GM19328 (cell line): ENCODE measurements around the gene HAND2.

Source experiments
- ATAC-seq: cut with Tn5 transposase; IDR thresholded peaks from one replicate; pipeline ENCODE4 v1.9.1; 2021; ENCODE audit warnings: mild to moderate bottlenecking, moderate library complexity; ENCODE audit not compliant: unreplicated experiment

HAND2 gene

DNA sequence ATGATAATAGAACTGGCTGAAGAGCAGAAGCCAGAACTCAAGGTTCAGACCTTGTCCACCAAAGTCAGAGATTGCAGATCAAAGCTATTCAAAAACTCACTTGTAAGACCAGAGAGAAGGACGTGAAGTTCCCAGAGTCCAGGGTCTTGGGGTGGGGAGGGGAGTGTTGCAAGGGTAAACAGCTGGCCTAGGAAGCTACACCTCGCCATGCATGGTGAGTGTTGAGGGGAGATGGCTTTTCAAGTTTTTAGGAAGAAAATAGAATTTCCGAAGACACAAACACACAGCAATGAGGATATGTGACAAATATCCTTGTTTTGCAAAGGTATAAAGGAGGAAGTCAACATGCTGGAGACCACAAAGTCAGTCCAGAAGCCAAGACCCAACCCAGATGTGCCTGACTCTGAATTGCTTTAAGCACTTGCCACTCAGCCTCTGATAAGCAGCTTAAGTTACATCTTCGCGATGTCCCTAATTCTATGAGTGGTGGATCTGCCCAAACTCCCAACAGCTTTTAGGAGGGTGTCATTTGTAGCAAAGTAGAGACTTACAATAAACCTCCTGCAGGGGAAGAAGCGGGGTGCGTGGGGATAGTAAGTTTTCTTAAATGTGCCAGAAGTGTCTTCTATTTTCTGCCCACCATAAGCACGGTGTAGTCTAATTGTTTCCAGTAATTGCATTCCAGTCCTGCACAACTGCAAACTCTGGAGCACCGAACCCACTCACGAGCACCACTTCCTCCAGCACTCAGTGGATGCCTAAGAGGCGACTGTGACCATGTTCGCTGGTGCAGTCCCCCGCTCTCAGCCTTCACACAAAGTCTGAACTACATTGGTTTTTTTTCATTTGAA lies 26.5 kb downstream of the HAND2 start:
- no peak for ATAC-seq

DNA sequence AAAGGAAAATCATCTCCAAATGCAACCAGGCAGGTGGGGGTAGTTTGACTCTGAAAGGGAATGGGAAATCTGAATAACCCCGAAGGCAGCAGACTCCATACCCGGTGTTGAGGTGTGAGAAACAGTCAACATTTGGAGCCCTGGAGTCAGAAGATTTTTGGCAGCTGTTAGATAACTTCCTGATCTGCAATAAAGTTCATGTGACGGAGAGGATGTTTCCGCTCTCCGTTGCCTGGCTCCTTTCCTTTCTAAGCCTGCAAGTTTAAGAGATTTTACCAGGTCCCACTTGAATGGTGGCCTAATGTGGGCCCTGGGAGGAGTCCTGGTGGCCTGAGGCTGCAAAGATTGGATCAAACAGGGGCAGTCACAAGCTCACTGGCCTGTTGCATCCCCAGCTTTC lies 27.7 kb downstream of the HAND2 start:
- no peak for ATAC-seq

DNA sequence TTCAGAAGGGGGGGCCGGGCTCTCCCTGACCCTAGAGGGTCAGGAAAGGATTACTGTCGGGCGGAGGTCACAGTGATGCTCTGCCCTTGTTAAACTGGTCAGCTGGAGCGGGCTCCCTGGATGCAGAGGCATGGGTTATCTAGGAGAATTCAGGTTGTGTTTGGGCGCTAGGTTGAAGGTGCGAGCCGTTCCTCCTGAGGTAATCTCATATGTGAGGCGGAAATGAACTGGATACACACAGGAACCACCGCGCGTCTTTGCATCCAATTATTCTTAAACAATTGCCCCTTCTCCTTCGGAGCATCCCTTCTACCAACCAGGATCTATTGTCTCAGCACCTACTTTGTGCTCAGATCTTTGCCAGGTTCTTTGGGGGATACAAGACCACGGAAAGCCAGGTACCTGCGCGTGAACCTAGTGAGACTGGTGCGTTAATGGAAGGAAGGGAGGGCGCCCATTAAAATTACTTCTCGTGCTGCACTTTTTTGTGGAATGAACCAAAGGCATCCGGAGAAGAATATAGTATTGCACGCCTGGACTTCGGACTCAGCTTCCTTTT lies 28.4 kb downstream of the HAND2 start:
- ATAC-seq, result no peak

DNA sequence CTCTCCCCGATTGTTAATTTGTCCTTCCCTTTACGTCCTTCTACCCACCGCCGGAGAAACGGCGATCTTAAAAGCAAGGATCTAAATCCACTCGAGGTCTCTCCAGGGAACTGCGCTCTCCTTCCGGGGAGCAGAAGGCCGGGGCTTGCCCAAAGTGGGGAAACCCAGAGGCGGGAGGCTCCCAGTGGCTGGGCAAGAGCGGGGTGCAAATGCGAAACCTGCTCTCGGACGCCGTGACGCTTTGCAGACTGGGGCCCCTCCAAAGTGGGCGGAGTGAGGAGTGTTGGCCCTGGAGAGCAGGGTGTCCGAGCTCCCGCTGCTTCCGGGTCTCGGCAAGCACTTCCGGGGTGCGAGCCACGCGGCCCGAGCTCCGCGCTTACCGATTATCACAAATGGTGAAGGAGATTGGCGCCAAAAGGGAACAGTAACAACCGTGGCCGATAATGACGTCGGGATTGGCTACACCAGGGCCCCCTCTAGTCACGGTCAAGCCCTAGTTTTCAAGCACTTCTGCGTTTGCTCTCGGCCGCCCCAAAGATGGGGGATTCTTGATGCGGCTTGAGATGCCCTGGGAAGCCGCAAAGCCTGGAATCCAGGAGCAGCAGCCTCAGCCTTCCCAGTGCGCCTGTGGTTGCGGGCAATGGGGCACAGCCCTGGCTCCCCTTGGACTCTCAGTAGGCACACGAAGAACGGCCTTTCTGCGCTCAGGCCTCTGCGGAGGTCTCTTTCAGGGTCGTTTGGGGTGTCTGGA lies 29.0 kb downstream of the HAND2 start:
- no peak for ATAC-seq

DNA sequence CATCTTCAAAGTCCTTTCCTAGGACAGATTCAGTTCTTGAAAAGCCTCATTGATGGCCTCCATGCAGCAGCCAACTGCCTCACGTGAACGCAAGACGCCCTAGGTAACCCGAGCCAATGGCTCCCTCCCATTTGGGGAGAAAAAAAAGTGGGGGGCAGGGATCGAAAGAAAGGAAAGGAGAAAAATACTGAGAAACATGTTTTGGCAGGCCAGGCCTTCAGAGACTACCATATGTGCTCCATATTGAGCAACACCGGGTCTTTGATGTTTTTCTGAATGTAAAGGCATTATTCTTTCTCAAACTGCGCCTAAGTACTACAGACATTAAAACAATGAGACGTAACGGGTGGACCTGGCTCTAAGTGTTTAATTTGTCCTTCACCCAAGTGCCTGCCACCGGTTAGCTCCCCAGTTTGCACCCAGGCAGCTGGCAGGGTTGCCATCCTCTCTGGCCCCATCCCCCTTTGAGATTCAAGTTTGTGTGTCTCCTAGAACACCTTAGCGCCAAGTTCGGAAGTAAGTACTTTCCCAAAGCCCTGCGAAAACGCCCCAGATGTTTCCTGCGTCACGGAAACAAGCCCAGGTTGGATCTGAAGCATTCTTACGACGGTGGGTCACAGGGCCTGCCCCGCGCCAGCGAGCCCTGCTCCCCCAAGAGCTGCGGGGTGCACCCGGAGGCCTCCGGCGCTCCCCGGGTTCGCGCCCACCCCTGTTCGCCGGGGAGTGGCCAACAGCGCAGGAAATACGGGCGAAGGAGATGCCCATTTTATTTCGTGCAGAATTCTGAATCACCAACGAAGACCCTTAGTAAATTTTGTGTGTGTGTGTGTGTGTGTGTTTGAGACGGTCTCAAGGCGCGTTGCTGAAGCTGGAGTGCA lies 30.1 kb downstream of the HAND2 start:
- no peak for ATAC-seq

DNA sequence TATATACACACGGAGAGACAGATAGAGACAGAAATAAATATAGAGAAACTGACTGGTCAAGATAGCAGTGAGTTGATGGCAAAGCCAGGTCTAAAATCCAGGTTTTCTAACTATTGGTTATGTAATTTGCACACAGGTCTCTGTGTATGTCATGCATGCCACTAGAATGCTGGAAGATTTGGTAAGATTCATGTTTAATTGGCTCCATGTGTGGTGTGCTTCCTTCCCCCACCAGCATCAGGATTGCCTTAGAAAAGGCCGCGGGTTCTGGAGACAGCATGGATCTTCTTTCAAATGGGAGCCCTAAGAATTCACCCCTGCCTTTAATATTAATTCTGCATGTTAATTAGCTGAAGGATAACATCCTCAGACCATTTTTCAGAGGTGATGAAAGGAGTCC lies 31.3 kb downstream of the HAND2 start:
- ATAC-seq, result no peak

DNA sequence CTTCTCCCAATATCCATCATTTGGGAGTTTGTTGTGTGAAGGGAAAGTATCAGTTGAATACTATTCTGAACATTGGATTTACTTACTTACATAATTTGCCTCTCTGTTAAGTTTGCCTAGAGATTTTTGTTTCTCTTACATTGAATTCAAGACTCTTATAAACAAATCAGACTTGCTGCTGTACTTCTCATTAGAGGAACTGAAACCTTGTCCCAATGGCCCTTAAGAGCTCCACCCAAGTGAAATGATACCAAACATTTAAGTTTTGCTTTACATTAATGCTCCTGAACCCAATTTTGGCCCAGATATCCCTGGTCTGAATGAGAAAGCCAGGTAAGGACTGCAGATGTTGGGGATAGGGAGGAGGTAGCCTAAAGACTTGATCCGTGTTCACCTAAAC lies 32.0 kb downstream of the HAND2 start:
- no peak for ATAC-seq

DNA sequence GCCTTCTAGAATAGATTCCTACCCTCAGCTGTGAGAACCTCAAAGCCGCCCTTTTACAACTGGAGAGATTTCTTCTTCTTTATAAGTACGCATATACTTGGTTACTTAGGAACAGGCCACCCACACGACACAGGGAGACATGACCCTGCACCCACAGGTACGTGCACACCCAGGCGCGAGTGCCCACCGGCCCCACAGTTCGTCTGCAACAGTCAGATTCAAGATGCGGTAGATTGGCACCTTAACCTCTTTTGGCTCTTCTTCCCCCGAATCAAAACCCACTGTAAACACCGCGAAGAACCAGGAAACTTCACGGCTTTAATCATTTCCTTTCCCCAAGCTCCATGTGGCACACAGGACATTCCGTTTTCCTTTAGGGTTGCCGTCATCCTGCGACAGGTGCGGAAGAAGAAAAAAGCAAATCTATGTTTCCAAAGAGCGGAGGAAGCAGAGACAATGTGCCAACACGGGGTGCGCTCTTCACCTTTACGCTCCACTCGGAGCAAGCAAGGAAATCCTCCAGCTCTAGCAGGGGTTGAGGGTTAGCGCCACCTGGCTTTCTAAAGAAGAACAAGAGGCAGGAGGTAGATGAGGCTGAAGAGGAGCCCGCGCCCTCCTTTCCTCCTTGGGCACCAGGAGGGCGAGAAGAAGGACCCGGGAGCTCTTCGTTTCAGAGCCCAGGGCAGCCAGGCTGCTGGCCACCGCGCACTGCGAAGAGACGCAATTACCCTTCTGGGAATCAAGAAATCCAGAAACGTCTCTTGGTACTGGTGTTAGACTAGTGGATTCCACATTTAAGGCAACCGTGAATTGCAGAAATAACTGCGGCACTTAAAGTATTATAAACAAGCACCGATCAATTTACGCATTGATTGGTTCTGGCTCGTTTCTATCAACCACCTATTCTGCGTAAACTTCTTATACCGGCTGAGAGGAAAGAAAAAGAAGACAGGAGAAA lies 35.7 kb downstream of the HAND2 start:
- ATAC-seq, result peak; percentile 95

DNA sequence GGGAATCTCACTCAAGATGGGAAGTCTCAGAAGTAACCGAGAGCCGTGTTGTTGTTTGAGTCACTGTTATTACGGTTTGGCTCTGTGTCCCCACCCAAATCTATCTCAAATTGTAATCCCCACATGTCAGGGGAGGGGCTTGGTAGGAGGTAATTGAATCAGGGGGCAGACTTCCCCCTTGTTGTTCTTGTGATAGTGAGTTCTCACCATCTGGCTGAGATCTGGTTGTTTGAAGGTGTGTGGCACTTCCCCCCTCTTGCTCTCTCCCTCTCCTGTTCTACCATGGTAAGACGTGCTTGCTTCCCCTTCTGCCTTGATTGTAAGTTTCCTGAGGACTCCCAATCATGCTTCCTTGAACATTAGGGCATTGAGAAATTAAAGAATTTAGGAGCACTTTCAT lies 37.0 kb downstream of the HAND2 start:
- ATAC-seq, result no peak

DNA sequence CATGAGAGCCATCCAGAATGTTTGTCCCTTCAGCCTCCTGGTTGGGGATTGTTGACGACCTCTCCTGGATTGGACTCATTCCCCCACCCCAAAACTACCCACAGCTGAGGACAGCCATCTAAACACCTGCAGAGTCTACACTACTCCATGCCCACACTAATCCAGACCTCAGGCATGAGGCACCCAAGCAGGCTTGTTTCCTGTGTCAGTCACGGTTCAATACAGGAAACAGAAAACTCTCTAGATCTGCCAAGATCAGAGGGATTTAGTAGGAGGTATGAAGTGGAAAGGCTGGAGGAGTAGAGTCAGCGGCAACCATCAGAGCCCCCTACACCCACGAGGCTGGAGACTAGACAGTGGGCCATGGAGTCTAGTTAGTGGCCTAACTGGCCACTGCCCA lies 37.7 kb downstream of the HAND2 start:
- ATAC-seq, result no peak

DNA sequence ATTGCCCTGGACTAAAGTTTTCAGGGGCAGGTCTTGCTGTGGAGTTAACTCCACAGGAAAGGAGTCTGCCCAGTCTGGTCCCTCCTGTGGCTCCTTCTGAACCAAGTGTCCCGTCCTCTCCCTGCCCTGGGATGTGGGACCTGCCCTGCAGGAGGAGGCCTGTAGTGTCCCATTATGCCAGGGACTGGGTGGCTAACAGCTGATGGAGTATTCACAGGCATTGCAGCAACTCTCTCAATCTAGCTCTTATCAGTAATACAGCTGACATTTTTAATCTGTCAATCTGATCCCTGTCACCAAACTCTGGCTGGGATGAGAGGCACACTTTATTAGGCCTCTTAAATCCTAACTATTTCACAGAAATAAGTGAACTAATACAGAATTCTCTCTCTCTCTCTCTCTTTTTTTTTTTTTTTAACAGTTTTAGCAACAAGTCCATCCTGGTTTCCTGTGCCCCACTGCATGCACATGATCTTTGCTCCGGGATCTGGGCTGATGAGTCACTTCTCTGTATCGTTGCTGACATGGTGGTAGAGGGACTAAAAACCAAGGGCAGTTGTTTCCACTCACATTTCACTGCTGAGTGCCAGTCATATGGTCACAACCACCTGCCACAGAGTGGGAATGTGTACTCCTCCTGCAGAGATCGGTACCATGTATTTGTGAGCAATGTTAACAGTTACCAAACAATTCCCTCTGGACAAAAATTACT lies 39.1 kb downstream of the HAND2 start:
- no peak for ATAC-seq

DNA sequence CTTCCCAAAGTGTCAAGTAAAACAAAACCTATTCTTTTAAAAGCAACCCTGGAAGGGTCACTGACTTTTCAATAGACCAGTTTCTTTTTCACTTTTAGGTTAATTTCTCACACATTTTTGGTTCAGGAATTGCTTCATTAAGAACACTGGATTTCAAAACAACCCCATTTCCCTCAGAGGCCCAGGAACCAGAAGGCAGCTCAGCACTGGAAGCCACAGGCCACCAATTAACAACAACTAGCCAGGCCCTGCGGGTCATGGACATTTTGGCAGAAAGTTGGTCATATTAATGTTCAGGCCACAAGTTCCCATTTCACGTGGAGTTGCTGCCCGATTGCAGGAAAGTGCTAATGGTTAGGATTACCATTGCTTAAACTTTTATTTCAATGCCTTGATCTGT lies 39.8 kb downstream of the HAND2 start:
- ATAC-seq, result no peak

DNA sequence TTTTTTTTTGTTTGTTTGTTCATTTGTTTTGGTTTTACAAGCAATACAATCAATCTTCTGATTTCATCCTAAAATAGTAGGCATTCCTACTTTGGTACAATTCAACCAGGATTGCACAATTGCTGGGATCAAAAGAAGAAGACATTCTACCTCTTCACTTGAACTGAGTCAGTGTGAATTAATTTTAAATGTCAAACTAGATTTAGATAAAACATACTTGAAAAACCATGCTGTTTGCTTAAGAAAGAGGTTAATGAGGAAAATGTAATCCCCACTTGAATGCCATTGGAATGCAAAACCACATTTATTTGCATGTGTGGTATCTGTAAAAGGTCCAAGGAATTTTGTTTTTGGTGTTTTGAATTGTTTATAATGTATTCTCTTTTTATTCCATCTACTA lies 40.5 kb downstream of the HAND2 start:
- no peak for ATAC-seq

DNA sequence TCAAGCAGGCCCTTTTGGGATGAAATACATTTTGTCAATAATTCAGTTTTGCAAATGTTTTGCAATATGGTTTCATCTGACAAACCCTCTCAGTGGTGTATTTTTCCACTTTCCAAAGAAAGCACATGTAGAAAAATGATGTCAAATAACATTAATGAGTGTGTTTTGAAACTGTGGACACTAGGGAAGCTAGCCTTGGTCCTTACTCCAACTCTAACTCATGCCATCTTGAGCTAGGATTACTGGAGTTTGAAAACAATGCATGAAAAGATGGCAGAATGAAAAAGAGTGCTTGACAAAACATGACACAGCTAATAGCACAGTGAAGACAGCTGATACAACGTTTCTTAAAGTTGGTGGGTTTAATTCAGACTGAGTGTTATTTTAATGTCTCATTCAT lies 41.4 kb downstream of the HAND2 start:
- ATAC-seq, result no peak

DNA sequence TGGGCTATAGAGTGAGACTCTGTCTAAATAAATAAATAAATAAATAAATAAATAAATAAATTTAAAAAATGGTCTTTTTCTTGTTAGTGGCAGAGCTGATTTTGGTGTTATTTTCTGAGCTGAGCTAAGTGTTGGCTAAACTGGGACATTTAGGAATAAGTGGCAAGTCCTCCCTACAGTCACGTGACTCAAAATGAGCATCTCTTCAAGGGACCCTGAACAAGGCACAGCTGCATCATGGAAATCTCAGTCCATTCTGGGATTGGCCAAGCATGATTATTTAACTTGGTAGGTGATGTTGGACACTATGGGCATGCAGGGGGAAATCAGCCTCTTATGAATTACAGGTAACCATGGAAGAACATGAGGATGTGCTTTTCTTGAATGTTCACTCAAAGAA lies 42.0 kb downstream of the HAND2 start:
- no peak for ATAC-seq

DNA sequence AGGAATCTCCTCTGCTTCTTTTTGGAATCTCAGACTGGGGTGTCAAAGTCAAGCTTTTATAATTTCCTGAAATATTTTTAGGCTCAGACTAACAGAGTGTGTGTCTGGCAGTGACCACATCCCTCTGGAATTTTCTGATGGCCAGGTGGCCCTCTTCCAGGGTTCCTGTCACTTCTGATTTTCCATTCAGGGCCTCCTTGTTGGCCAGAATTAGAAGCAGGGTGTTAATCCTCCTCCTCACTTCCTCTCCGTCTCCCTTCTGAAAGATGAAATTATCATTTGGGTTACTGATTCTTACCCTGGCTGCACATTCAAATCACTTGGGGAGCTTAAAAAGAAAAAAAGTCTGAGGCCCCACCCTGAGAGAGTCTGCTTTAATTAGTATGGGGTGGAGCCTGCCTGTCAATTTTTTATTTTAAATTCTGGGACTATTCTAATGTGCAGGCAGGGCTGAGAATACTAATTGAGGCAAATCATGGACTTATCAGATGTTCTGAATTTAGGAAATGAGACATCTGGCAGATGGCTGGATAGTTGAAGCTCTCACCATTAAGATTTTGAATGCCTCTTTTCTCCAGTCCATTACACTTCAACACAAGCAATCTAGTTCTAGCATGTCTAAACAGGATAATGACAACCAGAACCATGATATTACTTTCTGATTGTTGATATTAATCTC lies 43.2 kb downstream of the HAND2 start:
- no peak for ATAC-seq

DNA sequence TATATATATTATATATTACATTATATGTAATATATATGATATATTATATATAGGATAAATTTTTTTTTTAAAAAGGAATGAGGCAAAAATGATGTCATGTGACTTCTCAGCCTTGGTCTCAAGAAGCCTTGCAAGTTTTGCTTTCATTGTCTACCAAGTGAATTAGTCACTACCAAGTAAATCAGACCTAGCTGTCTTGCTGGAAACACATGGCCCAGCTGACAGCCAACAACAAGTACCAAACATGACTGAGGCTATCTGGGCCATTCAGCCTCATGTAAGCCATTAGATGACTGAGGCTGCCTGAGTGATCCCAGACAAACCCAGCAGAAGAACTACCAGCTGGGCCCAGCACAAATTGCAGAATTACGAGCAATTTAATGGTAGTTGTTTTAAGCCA lies 44.9 kb downstream of the HAND2 start:
- no peak for ATAC-seq

DNA sequence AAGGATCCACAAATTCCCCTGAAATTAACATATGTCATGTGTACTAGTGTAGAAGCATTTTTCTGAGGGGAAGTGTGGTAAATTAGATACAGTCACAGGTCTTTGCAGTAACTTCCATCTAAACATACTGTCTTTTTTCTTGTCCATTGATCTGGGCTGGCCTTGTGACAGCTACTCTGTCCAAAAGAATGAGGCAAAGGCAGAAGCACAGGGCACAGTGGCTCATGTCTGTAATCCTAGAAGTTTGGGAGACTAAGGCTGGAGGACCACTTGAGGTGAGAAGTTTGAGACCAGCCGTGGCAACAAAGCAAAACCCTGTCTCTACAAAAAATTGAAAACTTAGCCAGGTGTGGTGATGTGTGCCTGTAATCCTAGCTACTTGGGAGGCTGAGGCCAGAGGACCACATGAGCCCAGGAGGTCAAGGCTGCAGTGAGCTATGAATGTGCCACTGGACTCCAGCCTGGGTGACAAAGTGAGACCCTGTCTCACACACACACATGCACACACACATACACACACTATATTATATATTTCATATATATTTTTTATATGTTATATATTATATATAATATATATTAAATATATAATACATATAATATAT lies 47.6 kb downstream of the HAND2 start:
- no peak for ATAC-seq
